Cortex of kidney (tissue), 1 donor: ENCODE measurements around the gene CITED2.
"Not testable (repeated sequence)": the region's sequence is repeated elsewhere in the genome, so short reads cannot be mapped to it uniquely, and the experiment has no call there.

Experiments
- DNase-seq: peaks from one replicate; lab custom pipeline; 2025; lab: John Stamatoyannopoulos, UW

CITED2 gene, protein sequence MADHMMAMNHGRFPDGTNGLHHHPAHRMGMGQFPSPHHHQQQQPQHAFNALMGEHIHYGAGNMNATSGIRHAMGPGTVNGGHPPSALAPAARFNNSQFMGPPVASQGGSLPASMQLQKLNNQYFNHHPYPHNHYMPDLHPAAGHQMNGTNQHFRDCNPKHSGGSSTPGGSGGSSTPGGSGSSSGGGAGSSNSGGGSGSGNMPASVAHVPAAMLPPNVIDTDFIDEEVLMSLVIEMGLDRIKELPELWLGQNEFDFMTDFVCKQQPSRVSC

DNA sequence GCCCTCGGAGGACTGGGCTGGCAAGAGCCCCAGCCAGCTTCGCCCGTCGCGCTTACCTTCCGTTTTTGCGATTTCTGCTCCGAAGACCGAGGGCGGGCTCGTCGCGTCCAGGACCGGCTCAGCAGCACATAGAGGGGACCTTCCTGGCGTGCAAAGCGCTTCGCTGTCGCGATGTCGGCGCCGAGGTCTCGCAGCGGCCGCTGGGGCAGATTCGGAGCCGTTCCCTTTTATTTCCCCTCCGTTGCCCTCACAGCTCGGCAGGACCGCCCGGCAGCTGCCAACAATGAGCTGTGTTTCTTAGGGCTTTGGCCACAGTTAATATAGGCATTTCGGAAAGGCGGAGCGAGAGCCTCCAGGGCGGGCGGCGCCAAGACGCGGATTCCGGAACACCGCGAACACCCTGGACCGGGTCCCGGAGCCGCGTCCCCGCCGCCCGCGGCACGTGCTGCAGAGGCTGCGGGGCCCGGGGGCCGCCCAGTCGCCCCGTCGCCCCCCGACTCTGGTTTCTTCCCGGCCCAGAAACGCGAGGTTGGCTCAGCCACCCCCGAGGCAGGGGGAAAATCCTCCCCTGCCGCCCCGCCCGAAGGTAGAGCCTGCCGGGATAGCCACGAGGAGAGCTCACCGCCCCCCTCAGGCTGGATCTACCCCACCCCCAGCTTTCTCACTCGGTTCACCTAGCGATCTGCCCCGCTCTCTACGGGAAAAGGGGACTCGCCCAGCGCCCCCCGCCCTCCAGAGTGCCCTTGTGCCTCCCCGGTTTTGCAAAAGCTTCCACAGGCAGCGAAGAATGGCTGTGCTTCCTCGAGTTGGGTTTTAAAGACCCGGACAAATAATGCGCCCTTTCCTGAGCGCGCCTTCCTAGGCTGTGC lies at the start of gene CITED2:
TSS of gene CITED2 (minus strand) at position 292 of the 869 bp plus-strand sequence. CDS start 704 bp downstream, outside the sequence.
- DNase-seq: peak; percentile 48

DNA sequence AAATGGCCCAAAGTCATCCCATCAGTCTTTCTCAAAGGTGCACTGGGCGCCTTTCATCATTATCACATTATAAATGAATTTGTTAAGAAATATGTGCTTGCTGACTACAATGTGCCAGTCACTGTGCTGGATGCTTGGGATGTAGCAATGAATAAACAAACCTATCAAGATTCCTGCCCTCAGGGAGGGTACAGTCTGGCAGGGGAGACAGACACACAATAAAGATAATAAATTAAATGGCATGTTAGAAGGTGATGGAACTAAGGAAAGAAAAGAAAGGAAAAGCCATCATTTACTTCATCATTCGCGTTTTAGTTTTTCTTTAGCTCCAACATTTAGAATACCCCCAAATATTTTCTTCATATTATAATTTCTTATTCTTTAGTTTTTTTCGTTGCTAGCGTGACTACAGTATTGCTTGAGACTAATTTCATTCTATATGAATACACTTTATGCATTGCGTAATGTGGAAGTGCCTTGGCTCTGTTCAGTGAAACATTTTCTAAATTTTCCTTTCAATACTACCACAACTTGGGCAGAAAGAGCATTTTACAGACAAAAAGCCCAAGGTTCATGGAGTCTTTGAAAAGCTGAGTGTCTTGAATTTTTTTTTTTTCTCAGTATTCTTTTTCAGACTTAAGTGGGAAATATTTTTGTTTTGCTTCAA lies 48.7 kb upstream of the CITED2 start:
- DNase-seq: no peak

DNA sequence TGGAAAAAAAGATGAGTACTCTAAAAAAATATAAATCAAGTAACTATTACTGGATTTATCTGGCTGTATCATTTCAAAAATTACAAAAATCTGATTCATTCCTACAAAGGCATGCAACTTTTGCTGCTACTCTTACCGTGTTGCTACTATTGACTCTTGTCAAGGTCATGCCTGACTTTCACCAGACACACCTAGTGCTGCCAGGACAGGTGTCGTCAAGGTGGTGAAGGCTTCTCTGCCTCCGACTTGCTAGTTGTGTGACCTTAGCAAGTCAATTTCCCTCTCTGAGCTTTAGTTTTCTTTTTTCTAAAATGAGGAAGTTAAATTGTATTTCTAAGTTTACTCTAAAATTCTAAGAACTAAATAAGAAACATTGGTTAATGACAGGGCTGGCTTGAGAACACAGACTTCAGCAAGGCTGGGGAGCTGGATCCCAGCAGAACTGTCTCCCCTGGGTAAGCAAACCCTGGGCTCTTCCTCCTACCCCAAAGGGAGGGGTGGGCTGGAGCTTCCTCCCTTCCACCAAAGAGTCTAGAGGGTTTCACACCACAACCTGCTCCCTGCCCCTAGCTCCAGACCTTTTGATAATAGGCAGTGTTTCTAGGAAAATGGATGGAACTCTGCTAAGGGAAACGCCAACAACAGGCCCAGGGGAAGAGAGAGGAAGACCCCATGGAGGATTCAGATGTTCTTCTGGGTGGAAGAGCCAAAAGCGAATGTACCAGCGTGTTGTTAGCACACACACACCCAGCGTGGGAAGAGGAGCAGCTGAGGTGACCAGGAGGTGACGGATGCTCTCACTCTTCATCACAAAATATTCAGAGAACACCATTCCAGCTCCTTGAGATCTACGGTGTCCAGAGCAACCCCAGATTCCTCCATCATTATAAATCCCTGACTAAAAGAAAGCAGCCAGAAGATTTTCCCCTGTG lies 47.9 kb upstream of the CITED2 start:
- DNase-seq: no peak

DNA sequence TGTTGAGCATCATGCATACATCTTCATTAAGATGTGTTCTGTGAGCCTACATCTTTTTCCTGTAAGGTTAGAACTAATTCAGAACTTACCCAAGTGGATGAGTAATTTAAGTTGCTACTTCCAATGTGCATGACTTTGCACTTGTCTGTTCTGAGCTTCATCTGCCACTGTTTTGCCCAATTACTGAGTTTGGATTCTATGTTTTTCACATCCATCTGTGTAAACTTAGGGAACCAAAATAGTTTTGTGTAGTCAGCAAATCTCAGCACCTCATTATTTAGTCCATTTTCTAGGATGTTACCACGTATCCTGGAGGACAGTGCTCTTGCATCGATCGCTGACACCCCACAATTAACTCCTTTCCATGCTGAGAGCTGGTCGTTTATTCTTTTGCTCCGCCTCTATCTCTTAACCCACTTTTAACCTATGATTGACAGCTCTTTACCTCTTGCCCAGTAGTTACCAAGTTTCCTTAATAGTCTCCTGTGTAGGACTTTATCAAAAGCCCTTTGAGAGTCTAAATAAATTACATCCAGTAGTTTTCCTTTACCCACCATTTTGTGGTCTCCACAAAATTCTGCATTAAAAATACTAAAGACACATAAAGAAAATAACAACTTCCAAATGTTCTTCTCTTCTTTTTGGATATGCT lies 44.2 kb upstream of the CITED2 start:
- DNase-seq: no peak

DNA sequence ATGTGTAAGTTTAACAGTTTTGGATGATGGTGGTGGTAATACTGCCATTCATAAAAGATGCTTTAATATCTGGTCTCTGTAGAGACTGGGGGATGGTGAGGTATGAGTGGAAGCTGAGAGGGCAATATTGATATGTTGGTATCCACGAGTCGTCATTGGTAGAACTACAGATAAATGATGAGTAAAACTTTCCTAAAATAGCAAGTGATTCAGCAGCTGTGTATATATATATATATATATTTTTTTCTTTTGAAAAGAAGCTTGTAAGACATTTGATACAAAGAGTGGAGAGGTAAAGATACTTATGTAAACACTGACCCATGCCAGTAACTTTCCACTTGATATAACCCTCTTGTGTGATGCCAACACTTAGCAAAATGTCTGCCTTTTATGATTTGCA lies 41.7 kb upstream of the CITED2 start:
- DNase-seq: no peak

DNA sequence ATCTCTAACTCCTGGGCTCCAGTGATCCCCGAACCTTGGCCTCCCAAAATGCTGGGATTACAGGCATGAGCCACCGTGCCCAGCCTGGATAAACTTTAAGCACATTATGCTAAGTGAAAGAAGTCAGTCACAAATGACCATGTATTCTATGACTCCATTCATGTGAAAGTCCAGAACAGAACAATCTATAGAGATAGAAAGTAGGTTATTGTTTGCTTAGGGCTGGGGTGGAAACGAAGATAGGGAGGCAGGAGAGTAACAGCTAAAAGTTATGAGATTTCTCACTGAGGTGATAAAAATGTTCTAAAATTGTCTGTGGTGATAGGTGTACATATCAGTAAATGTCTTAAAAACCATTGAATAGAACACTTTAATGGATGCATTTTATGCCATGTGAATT lies 40.9 kb upstream of the CITED2 start:
- DNase-seq: no peak

DNA sequence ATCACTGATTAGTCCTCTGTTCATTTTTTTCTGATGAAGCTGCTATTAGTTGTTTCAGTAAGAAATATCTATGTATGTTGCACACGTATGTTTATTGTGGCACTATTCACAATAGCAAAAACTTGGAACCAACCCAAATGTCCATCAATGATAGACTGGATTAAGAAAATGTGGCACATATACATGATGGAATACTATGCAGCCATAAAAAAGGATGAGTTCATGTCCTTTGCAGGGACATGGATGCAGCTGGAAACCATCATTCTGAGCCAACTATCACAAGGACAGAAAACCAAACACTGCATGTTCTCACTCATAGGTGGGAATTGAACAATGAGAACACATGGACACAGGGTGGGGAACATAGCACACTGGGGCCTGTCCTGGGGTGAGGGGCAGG lies 37.7 kb upstream of the CITED2 start:
- not testable (repeated sequence) for DNase-seq

DNA sequence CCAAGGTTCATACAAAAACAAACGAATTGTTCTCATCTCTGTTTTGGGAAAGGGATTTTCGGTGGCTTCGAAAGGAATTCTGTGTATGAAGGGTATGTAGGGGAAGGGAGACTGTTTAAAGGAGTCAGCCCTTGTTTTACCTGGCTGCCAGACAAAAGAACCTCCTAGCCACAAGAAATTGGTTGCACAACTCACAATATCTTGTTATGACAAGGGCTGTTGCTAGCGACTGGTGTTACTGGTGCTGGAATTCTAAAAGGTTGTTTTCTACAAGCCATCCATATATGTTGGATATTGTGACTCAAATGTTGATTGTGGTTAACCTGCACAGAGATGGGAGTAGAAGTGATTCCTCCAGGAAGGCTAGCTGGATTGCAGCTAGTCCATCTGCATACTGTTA lies 34.6 kb upstream of the CITED2 start:
- DNase-seq: no peak

DNA sequence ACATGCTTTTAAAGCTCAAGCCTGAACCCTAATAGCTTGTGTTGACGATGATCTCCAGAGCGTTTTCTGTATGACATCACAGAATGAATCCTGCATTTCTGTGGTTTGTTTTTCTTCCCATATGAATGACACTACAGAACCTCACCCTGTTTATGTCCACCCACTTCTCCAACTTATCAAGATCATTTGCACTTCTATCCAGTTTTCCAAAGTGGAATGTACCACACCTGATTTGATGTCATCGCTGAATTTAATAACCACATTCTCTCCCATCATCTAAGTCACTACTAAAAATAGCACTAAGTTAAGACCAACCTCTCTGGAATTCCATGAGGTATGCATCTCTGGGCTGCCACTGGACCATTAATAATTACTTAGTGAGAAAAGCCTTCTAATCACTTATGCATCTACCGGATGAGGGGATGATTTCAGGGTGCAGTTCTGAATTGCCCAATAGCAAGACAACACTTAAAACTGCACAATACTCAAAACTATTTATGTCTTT lies 33.3 kb upstream of the CITED2 start:
- DNase-seq: no peak

DNA sequence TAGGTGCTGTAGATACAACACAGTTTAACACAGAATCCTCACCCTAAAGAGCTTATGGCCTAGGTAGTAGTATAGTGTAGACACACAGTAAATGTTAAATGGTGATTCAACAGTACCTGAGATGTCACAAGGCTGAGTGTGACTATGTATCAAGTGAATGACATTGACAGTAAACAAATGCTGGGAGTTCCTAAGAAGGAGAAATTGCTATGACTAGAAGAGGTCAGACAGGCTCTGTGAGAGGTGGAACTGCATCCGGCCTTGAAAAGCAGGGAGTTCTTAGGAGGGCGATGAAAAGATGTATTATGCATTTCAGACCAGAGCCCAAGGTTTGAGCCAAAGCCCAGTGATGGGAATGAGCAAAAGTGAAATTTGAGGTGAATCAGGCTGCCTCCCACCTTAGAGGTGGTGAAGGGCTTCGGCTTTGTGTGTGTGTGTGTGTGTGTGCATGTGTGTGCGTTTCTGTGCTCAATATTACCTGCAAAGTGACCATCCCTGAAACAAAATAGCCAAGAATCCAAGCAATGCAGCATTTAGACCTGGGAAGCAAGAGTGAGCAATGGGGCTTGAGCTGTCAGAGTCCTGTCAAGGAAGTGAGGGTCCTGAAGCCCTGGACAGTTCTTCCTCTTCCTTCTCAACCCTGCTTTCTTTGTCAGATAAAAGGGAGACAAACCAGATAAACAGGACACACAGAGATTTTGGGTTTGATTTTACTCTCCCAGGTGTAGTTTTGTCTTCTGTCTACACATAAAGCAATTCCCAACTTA lies 32.3 kb upstream of the CITED2 start:
- no peak for DNase-seq

DNA sequence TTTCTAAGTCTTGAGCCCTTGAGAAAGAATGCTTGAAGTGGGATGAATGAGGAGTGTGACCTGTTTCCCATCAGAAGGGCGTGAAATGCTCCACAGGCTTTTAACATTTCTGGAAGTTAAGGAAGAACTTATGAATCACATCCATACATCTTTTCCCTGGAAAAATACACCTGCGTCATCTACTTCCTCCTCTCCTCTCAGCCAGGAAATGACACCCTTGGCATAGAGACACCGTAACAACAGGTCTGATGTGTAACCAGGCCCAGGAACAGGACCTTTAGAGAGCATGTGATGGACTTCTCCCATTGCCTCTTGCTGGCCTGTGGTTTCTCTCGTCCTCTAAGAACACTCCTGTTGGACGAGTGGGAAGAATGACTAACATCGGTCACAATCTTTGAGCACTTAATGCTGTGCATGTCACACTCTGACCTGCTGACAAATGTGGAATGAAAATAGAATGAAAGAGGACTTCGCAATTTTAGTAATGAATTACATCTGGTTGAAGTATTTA lies 28.5 kb upstream of the CITED2 start:
- DNase-seq: no peak

DNA sequence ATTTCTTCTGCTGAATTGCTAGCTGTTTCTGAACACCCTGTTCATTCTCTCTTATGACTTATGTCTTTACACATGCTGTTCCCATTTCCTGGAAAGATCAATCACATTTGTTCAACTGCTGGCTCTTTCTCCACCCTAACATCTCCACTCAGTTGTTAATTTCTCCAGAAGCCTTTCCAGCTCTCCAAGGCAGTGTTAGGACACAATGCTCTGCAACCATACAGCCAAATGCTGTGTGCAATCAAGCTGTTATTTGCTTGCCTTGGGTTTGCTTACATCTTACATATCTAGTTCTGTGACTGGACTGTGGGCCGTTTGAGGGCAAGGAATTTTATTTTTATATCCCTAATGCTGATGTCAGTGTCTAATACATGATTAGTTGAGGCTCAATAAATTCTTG lies 24.2 kb upstream of the CITED2 start:
- DNase-seq: no peak

DNA sequence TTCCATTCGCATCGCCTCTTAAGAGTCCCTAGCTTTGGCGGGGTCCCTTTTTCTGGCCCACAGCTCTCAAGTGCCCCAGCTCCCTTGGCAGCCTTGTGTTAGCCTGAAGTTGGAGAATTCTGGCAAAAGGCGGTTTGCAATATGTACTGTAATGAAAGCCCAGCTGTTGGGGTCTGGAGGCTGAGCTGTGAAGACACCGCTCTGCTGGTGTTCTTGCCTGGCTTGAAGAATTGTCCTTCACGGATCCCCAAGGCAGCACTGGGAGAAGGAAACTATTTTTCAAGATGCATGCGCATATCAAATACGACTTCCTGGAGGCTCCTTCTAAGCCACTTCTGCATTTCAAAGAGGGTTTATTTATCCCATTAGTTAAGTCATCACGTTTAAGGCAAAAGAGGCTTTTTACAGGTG lies 21.4 kb upstream of the CITED2 start:
- no peak for DNase-seq

DNA sequence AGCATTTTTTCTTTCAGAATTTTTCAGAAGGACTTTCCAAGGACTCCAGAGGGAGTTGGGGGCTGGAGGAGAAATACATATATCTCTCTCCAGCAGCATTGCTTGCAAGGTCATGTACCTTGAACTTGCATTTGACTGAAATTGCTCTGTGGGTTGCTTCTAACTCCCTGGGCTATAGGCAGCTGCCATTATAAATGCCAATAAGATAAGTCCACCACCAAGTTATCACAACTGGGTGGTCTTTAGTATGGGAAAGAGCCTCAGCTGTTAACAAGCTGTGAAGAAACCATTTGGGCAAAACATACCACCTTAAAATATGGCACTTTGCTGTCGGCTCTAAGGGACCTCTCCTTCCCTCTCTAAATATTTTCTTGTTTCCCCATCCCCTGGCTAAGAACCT lies 20.9 kb upstream of the CITED2 start:
- DNase-seq: no peak

DNA sequence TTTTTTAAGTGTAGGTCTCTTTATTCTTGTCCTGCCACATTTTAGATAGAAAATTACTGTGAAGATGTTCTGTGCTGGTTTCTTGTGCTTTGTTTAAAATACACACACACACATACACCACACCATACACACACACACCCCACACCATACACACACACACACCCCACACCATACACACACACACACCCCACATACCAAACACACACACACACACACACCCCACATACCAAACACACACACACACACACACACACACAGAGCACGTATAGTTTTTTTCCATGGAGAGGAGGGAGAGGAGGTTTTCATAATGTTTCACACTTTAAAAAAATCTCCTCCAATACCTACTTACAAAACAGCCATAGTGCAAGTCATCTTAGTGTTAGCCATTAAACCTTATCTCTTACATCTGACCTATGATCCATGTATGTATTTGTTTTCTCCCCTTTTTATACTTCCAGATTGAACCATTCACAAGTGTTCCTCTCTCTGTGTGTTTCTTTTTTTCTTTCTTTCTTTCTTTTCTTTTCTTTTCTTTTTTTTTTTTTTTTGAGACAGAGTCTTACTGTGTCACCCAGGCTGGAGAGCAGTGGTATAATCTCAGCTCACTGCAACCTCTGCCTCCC lies 19.7 kb upstream of the CITED2 start:
- DNase-seq: no peak

DNA sequence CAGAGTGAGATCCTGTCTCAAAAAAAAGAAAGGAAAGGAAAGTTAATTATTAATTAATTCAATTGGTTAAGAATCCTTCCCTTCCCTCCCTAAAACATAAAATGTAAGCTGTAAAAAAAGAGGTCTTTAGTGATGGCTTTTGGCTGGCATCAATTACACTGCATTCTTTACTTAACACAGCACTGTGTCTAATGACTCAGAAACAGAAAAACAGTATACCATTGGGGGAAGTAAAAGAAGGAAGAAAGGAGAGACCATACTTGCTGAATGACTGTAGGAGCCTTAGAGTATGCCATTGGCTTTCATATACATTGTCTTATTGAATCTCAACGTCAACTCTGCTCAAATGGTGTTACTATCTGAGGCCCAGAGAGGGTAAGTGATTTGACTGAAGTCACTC lies 18.3 kb upstream of the CITED2 start:
- DNase-seq: no peak

DNA sequence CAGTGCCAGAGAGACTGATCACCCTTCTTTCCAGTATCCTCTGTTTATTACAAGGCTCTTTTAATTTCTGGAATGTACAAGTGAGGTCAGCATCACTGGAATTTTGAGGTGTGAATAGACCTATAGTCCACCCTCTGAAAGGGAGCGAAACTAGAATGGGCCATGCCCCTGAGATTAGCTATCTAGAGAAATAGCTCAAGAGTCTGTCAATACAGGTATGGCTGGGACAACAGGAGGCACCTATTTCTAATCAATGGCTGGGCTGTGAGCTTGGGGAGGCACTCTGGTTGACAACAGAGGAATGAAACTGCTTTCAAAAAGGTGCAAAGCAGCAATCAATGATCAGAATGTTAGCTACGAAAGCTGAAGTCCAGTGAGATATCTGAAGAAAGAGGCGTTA lies 17.3 kb upstream of the CITED2 start:
- DNase-seq: no peak

DNA sequence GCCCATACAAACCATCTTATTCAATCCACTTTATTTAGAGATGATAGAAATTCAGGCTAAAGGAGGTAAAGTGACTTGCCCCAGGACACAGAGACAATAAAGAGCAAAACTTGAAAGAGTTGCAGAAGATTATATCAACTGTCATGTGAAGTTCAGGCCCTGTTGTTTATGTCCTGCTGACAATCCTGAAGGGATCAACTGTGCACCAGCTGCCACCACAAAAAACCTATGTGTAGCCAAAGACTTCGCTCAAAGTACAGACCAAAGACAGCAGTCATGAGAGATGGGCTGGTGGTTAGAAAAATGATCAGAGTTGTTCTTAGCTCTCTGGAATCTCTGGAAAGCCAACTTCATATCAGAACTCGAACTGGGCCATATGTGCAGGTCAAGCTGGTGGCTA lies 16.0 kb upstream of the CITED2 start:
- DNase-seq: no peak

DNA sequence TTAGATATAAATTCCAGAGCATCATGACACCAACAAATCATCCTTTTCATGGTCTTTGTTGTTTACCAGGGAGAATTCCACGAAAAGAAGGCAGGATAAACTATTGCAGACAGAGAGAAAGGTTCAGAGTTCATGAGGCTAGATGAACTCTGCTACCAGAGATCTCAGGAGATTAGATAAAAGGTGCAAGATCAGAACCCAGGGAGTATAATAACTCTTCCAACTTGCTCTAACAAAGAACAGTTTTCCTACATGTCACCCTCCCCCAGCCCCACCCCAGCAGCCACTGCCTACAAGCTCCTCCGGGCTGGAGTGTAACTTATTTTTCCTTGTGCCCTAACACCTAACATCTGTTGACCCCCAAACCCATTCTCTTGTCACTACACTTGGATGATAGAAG lies 13.9 kb upstream of the CITED2 start:
- no peak for DNase-seq

DNA sequence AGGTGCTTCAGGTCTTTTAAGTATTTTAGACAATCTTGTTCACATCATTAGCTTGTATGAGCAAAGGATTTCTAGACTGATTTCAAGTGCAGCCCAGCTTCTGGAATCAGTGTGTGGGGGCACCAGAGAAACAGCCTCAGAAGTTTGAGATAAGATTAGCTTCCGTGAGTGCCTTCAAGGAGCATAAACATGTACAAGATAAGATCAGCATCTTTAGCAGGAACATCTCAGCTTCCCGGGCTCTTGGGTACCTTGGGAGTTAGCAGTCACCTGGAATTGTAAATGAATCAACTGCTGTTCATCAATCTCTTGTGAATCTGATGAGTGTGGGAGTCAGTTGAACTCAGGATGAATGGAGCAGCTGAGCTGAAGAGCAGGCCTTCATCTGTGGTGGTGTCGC lies 12.0 kb upstream of the CITED2 start:
- DNase-seq: no peak
